Esophagus (tissue), 2 donors: Measurements from ENCODE around the gene FNTB. TPM values are rescaled to one million over a fixed set of nuclear protein-coding genes. Genes with fewer than 3 reads are reported as not detected.

Experiments used
- H3K27ac ChIP-seq, 2 donors: one replicate each; pipeline ENCODE4 v1.5.1; 2013; ENCODE audit warnings: low read depth in 2 of 2, mild to moderate bottlenecking in 2 of 2, inconsistent platforms in 1 of 2, low read length in 1 of 2, moderate library complexity in 1 of 2
- H3K27me3 ChIP-seq, 2 donors: one replicate each; pipeline ENCODE4 v1.6.1; 2013; ENCODE audit warnings: low read length in 2 of 2, control low read depth in 1 of 2, mild to moderate bottlenecking in 1 of 2; ENCODE audit not compliant: insufficient read depth in 2 of 2, control insufficient read depth in 1 of 2
- H3K36me3 ChIP-seq, 2 donors: one replicate each; pipeline ENCODE4 v1.6.1; 2013; ENCODE audit warnings: low read length in 1 of 2; ENCODE audit not compliant: control insufficient read depth in 2 of 2, insufficient read depth in 2 of 2
- H3K4me1 ChIP-seq, 2 donors: one replicate each; pipeline ENCODE4 v1.6.1; 2013; ENCODE audit warnings: low read length in 1 of 2; ENCODE audit not compliant: control insufficient read depth in 2 of 2, insufficient read depth in 2 of 2
- H3K4me3 ChIP-seq, 2 donors: one replicate each; pipeline ENCODE4 v1.5.1; 2013; ENCODE audit warnings: low read length in 2 of 2, mild to moderate bottlenecking in 2 of 2, low read depth in 1 of 2, moderate library complexity in 1 of 2
- H3K9me3 ChIP-seq, 2 donors: one replicate each; pipeline ENCODE4 v1.6.1; 2013; ENCODE audit warnings: mild to moderate bottlenecking in 2 of 2, low read depth in 1 of 2, low read length in 1 of 2, moderate library complexity in 1 of 2; ENCODE audit not compliant: control insufficient read depth in 2 of 2, insufficient read depth in 1 of 2
- WGBS, 2 donors: extraction: QIAGEN DNeasy Blood & Tissue Kit; methylation state at CpG; one replicate each; pipeline ENCODE4 v1.1.7; 2013; 5-methylcytosine and 5-hydroxymethylcytosine counted together
- polyA plus RNA-seq, 2 donors: library from polyadenylated mRNA; stranded (reverse); fragments of 200-250 nt; gene quantifications; one replicate each; pipeline ENCODE4 v1.2.3, GENCODE V29; 2013
- donor health status: healthy with polysubstance abuse.
- donor health status: Bipolar disorder and iron deficiency.

The FNTB gene
- polyA plus RNA-seq, 2 donors: 13.3 to 14.6 TPM

DNA sequence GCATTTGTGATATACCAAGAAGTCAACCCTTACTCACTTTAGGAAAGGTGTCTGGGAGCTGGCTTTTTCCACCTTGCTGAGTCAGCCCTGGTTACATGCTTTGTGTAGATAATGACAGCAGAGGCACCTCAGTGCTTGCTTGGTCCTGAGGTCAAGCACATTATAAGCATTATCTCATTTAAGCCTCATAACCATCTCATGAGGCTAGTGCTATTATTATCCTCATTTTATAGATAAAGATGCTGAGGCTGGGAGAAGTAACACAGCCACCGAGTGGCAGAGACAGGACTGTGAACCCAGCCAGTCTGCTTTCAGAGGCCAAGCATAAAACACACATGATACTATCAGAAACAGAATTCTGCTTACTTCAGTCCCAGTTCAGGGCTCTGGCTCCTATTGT, 86.2 kb downstream of the FNTB start:
- Histone ChIP-seq H3K27ac (peak overlapping the region; percentile 85 to 89), H3K27me3 (no peaks in the 10 kb centered on the region), H3K9me3 (no peaks in the 10 kb centered on the region), H3K4me3 (no peak overlapping the region), H3K36me3 (peaks cover 12 to 28% of the 10 kb centered on the region in 2 donors), H3K4me1 (peaks cover 7 to 26% of the 10 kb centered on the region in 2 donors)
- WGBS, 2 donors: 83 to 85% methylated on average over 1 of the region's 1 CpG

DNA sequence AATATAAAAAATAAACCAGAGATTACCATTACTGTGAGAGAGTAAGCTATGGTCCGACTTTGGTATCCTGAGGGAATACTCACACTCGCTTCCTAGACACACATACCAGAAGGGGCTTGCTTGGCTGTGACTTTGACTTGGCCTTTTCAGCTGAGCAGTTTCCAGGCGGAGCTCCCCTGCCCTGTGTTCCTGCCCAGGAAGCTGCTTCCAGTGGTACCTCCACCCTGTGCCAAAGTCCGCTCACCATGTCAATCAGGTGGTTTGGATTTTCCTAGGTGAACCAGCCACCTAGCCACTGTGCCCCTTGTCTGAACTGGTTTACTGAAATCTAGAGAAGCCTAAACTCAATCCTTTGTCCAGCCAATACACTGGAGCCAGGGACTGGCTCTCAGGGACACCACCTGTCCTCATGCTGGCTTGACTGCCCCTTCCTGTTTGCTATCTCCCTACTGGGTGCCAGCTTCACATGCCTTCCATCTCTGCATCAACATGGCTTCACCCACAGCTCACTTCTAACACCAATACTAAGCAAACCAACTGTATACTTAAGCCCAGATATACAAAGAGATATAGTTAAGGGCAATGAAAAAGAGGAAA, 87.0 kb downstream of the FNTB start:
- 70 to 81% methylated on average over 4 of the region's 4 CpGs for WGBS, 2 donors
- H3K4me3 ChIP-seq: no peak overlapping the region
- H3K27me3 ChIP-seq: no peaks in the 10 kb centered on the region
- no peaks in the 10 kb centered on the region for H3K9me3 ChIP-seq
- H3K36me3 ChIP-seq: peaks cover 13 to 28% of the 10 kb centered on the region in 2 donors
- peaks cover 7 to 25% of the 10 kb centered on the region in 2 donors for H3K4me1 ChIP-seq
- peak overlapping the region; percentile 44 to 77 for H3K27ac ChIP-seq

DNA sequence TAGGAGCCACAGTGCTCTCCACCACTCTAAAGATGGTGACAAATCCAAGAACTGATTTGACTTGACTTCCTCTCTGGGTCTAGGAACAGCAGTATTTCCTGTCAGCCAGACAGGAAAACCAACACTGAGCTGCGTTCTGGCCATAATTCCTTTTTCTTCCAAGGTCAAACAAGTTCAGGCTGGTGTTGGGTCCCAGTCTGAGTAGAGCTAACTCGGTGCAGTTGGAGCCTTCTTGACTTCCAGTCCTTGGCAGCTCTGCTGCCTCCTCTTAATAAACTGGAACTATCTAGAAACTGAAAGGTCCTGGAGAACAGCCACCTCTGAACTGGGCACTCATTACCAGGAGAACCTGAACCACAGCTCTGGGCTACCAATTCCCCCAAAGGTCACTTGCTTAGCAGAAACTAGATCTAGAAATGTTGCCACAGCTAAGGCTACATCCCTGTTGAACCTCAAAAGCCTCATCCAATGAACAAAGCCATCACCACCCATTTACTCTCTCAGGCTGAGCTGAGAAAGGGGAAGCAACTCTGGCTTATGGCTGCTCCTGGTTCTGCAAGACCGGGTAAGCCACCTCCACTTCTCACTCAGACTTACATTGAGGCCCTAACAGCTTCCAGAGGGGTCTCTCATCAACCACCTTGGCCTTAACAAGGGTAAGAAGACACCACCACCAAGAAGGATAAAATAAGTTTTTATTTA, 87.9 kb downstream of the FNTB start:
- Histone ChIP-seq H3K36me3 (peaks cover 13 to 20% of the 10 kb centered on the region in 2 donors), H3K9me3 (no peaks in the 10 kb centered on the region), H3K27me3 (no peaks in the 10 kb centered on the region), H3K4me3 (no peak overlapping the region), H3K4me1 (peaks cover 7 to 21% of the 10 kb centered on the region in 2 donors), H3K27ac (peak overlapping the region; percentile 54 to 80)
- 41 to 45% methylated on average over 3 of the region's 3 CpGs for WGBS, 2 donors

DNA sequence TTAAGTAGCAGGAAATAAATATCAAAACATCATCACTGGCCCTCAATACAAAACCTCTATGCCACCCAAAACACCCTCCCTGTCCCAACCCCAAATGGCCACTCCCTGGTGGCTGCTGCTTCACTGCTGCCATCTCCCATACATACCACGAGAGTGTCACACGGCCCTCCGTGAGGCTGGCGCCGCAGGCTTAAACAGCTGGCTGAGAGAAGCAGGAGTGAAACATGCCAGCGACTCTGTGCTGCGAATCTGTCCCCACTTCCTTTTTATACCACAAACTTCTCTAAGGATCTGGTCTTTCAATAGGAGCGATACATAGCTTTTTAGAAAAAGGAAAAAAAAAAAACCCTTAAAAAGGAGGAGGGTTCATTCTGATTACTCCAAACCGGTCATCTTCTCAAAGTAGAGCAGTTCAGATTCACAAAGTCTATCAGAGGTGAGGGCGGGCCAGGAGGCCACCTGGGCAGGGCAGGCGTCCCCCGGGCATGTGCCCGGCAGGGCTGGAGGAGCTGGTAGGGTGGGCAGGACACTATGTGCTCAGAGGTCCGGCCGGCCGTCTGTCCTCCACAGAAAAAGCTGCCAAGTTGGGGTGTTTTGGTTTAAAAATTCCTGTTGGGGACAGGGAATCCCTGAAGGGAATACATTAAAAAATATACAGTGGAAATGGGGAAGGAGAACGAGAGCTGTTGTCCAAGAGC, 89.1 kb downstream of the FNTB start:
- Histone ChIP-seq H3K27ac (peak overlapping the region in 1 of 2 donors; percentile 33), H3K4me1 (peaks cover 7 to 21% of the 10 kb centered on the region in 2 donors), H3K9me3 (no peaks in the 10 kb centered on the region), H3K36me3 (peaks cover 13 to 20% of the 10 kb centered on the region in 2 donors), H3K4me3 (no peak overlapping the region), H3K27me3 (no peaks in the 10 kb centered on the region)
- WGBS, 2 donors: 88% methylated on average over 17 of the region's 17 CpGs

DNA sequence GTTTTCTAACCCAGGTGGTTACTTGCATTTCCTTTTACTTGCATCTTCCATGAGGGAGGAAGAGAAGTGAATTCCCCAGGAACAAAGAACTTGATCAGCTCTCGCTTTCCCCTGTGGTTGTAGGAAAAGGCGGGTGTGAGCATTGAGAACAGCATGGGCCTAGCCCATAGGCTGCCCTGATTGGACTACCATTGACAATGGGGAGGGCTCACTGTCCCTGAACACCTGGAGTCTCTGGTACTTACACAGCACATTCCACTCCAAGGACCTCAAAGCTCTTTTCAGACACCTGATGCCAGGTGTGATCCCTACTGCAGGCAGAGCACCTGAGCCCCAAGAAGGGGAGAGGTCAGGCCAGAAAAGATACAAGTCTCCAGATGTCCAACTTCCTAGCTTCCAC, 90.6 kb downstream of the FNTB start:
- peaks cover 2 to 20% of the 10 kb centered on the region in 2 donors for H3K4me1 ChIP-seq
- no peak overlapping the region for H3K27ac ChIP-seq
- no peaks in the 10 kb centered on the region for H3K27me3 ChIP-seq
- peaks cover 13 to 22% of the 10 kb centered on the region in 2 donors for H3K36me3 ChIP-seq
- no peak overlapping the region for H3K4me3 ChIP-seq
- WGBS, 2 donors: 98 to 99% methylated on average over 2 of the region's 2 CpGs
- H3K9me3 ChIP-seq: no peaks in the 10 kb centered on the region

DNA sequence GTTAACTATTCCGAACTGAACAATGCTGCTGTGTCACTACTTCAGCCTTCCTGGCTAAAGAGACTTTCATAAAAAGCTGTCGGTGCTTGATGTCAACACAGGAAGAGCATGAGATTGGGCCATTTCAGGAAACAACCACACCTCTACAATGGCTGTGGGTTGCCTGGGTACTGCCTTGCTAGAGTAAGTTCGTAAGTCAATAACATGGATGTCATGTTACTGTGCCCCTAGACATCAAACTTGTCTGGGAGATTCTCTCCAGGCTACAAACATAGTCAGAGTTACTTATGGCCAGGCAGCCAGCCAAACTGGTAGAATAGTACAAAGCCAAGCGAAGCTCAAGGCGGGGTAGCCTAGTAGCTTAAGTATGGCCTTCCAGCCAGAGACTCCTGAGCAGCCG, 92.5 kb downstream of the FNTB start:
- Histone ChIP-seq H3K27me3 (no peaks in the 10 kb centered on the region), H3K27ac (peak overlapping the region; percentile 76 to 81), H3K36me3 (peaks cover 13 to 28% of the 10 kb centered on the region in 2 donors), H3K4me3 (no peak overlapping the region), H3K4me1 (peaks cover 0 to 15% of the 10 kb centered on the region in 2 donors), H3K9me3 (no peaks in the 10 kb centered on the region)
- 65 to 68% methylated on average over 6 of the region's 6 CpGs for WGBS, 2 donors

DNA sequence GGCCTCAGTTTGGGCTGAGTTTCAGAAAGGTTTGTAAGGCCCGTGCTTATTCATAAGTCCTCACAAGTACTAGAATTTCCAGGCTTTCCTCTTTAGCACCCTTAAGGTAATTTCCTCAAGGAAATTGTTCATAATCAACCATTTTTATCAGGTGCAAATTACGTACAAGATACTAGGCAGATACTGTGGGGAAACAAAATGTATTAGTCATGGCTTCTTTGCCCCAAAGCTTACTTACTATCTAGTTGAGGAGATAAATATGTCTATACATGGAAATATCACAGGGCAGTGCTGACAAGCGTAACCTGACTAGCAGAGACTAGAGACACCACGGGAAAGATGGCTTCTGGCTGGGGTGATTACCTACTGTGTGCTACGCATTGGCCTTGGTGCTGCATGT, 93.1 kb downstream of the FNTB start:
- Histone ChIP-seq H3K9me3 (no peaks in the 10 kb centered on the region), H3K4me3 (no peak overlapping the region), H3K36me3 (peaks cover 13 to 28% of the 10 kb centered on the region in 2 donors), H3K27me3 (no peaks in the 10 kb centered on the region), H3K4me1 (peaks cover 0 to 13% of the 10 kb centered on the region in 2 donors), H3K27ac (peak overlapping the region; percentile 73 to 81)
- 73 to 79% methylated on average over 5 of the region's 5 CpGs for WGBS, 2 donors

DNA sequence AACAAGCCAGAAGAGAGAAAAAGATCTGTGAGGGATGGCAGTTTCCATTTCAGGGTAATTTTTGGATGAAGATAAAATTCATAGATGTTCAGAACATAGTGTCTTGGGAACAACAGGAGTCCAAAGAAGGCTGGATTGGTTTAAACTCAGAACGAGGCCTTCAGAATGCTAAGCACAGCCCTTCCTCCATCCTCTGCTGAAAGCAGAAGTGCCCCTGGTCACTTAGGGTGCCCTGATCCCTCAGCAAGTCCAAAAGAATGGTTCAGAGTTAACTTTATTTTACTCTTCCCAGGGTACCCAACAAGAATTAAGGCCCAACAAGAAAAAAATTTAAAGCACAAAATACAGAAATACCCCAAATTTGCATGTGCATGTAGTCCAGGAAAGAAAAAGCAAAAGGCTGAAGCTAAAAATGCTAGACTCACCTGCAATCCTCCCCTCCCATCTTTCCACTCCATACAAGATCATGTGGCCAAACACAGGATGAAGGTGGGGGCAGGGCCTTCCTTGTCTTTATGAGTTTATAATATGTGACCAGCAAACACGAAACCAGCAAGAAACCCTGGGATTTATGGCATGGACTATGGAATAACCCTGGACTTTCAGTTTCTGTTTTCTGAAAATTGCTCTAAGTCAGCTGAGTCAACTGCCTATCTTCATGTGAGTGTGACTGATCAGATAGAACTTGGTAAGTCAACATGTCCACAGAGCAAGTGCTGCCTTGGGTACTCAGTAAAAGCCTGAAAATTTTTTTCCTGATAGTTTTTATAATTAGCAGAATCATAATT, 94.5 kb downstream of the FNTB start:
- peak overlapping the region; percentile 65 to 81 for H3K27ac ChIP-seq
- peaks cover 13 to 21% of the 10 kb centered on the region in 2 donors for H3K36me3 ChIP-seq
- no peak overlapping the region for H3K4me3 ChIP-seq
- no peaks in the 10 kb centered on the region for H3K27me3 ChIP-seq
- 57 to 74% methylated on average over 2 of the region's 2 CpGs for WGBS, 2 donors
- H3K4me1 ChIP-seq: peaks cover 0 to 10% of the 10 kb centered on the region in 2 donors
- H3K9me3 ChIP-seq: no peaks in the 10 kb centered on the region

DNA sequence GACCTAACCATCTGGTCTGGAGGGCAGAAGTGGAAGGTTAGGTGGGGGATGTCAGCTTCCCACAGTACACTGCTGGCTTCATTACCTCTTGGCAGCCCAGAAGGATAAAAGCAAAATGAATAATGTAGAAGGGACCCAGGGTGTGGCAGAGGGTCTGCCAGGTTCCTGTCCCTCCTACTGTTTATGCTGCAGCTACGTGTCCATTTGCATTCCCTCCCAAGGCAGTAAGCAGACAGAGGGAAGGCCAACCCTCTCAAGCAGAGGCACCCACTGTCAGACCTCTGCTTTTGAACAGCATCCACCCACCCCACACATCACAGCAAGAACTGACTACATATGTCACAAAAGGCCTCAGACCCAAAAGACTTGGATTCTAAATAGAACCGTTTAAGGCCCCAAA, 96.2 kb downstream of the FNTB start:
- H3K36me3 ChIP-seq: peaks cover 1 to 18% of the 10 kb centered on the region in 2 donors
- peaks cover 0 to 10% of the 10 kb centered on the region in 2 donors for H3K4me1 ChIP-seq
- H3K27me3 ChIP-seq: no peaks in the 10 kb centered on the region
- no peak overlapping the region for H3K27ac ChIP-seq
- H3K9me3 ChIP-seq: no peaks in the 10 kb centered on the region
- no peak overlapping the region for H3K4me3 ChIP-seq
- WGBS, 2 donors: 72 to 82% methylated on average over 2 of the region's 2 CpGs
